ENCODE data around the gene HIP1. TPM values are rescaled to one million over a fixed set of nuclear protein-coding genes. Genes with fewer than 3 reads are reported as not detected.

Gene HIP1
- total RNA-seq, 1 donor from 2014 or later: 51.5 TPM

GRCh38 chr7:75591467-75592255 lies 147.1 kb downstream of the HIP1 start:
- Histone ChIP-seq H3K4me3 (no peak overlapping the region), H3K27me3 (ENCODE audit: low read depth) (no peaks in the 10 kb centered on the region), H3K9me3 (no peaks in the 10 kb centered on the region), H3K36me3 (peaks cover 66% of the 10 kb centered on the region), H3K27ac (no peak overlapping the region), H3K4me1 (no peaks in the 10 kb centered on the region)
- DNase-seq: no peak
- no peak for ATAC-seq
- TF ChIP-seq, protein P1, sequence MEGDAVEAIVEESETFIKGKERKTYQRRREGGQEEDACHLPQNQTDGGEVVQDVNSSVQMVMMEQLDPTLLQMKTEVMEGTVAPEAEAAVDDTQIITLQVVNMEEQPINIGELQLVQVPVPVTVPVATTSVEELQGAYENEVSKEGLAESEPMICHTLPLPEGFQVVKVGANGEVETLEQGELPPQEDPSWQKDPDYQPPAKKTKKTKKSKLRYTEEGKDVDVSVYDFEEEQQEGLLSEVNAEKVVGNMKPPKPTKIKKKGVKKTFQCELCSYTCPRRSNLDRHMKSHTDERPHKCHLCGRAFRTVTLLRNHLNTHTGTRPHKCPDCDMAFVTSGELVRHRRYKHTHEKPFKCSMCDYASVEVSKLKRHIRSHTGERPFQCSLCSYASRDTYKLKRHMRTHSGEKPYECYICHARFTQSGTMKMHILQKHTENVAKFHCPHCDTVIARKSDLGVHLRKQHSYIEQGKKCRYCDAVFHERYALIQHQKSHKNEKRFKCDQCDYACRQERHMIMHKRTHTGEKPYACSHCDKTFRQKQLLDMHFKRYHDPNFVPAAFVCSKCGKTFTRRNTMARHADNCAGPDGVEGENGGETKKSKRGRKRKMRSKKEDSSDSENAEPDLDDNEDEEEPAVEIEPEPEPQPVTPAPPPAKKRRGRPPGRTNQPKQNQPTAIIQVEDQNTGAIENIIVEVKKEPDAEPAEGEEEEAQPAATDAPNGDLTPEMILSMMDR (IDR thresholded peaks at IDR 0.05): no peak
- intact Hi-C loops (cut with DNase I): no loop called here

DNA sequence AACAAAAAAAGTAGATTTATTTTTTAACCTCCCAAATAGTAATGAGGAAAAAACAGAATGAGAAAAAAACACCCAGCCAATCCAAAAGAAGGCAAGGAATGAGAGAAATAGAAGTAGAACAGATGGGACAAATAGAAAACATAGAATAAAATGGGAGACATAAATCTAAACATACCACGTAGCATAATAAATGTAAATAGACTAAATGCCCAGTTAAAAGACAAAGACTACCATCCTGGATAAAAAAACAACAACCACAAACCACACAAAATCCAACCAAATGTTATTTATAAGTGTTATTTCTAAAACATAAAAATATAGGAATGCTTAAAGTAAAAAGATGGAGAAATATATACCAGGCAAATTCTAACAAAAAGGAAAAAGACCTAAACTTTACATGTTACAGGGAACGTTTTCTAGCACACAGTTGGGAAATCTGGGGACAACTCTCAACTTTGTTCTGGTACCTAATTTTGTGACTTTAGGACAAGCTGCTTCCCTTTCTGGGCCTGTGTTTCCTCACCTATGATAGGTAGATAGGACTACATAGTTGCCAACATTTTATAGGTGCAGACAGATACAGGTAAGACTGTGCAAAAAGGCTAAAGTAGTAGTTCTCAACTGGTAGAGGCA lies 148.3 kb downstream of the HIP1 start:
- ATAC-seq: no peak
- H3K36me3 ChIP-seq: peaks cover 71% of the 10 kb centered on the region

DNA sequence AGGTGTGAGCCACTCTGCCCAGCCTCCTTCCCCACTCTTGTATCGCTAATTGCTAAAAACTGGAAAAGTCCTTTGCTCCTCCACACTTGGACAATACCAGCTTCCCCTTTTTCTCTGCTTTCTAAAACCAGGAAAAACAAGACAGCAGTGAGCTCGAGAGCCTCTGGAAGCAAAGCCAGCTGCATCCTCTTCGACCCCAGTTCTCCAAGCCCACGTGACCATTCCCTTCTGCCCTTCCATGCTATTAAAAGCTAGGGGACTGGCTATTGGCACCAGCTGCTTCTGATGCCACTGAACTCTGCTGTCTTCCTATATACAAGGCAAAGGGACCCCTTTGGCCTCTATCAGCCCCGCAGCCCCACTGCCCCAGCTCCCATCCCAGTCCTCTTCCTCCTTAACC lies 154.4 kb downstream of the HIP1 start:
- Histone ChIP-seq H3K36me3 (peaks cover 83% of the 10 kb centered on the region), H3K4me1 (no peaks in the 10 kb centered on the region), H3K4me3 (no peak overlapping the region), H3K27me3 (ENCODE audit: low read depth) (no peaks in the 10 kb centered on the region), H3K9me3 (no peaks in the 10 kb centered on the region), H3K27ac (no peak overlapping the region)
- DNase-seq (no peak), ATAC-seq (no peak)
- intact Hi-C loops (cut with DNase I): no loop called here
- TF ChIP-seq, protein P1 (IDR thresholded peaks at IDR 0.05): no peak

More for the DNA sequence above, 148.3 kb downstream of the HIP1 start:
- Histone ChIP-seq H3K4me3 (no peak overlapping the region), H3K9me3 (no peaks in the 10 kb centered on the region), H3K4me1 (no peaks in the 10 kb centered on the region), H3K27ac (no peak overlapping the region), H3K27me3 (ENCODE audit: low read depth) (no peaks in the 10 kb centered on the region)
- intact Hi-C loops (cut with DNase I): no loop called here
- TF ChIP-seq, protein P1 (IDR thresholded peaks at IDR 0.05): no peak
- no peak for DNase-seq

DNA sequence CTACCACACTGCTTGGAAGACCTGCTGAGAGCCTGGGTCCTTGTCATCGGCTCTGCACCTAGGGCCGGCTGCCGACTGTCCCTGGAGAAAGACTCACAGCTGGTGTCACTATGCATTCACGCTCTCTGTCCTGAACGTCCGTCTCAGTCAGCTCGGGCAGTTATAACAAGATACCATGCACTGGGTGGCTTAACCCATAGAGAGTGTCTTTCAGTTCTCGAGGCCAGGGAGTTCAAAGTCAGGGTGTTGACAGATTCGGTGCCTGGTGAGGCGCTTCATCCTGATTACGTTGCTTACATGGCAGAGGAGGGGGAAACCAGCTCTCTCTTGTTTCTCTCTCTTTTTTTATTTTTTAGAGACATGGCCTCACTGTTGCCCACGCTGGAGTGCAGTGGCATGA lies 155.5 kb downstream of the HIP1 start:
- TF ChIP-seq, protein P1 (IDR thresholded peaks at IDR 0.05): no peak
- H3K4me1 ChIP-seq: no peaks in the 10 kb centered on the region
- no peak for DNase-seq
- no peak overlapping the region for H3K27ac ChIP-seq
- no peaks in the 10 kb centered on the region for H3K9me3 ChIP-seq
- H3K36me3 ChIP-seq: peaks cover 94% of the 10 kb centered on the region
- no peak overlapping the region for H3K4me3 ChIP-seq
- no peak for ATAC-seq
- no peaks in the 10 kb centered on the region for H3K27me3 ChIP-seq (ENCODE audit: low read depth)
- intact Hi-C loops (cut with DNase I): no loop called here

DNA sequence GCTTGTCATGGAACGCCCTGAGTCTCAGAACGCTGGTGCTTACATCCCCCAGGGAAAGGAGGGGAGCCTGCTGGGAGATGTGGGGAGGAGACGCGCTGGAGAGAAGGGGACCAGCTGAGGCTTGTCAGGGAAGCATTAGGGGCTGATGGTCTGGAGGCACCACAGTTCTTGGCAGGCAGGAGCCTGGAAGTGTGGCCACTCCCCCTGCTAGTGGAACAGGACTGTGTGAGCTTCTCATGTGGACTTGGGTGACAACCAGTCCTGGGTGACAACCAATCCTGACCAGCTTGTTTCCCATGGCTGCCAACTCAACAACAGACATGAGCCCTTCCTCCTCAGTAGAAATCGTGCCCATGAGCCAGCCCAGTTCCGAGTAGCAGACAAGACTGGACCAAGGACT lies 158.8 kb downstream of the HIP1 start:
- Histone ChIP-seq H3K27me3 (ENCODE audit: low read depth) (no peaks in the 10 kb centered on the region), H3K4me3 (no peak overlapping the region), H3K9me3 (no peaks in the 10 kb centered on the region), H3K36me3 (peaks cover 97% of the 10 kb centered on the region), H3K4me1 (no peaks in the 10 kb centered on the region), H3K27ac (peak overlapping the region; percentile 31)
- intact Hi-C loops (cut with DNase I): no loop called here
- DNase-seq (no peak), ATAC-seq (peak in 1 of 2 donors; percentile 43)
- TF ChIP-seq, protein P1 (IDR thresholded peaks at IDR 0.05): no peak

Measured in lower lobe of right lung (tissue), 2 donors.